LNCaP clone FGC (cell line): ENCODE measurements around the gene TREX2.

Experiments used
- DNase-seq: peaks from one replicate; pipeline ENCODE4 v3.0.0-alpha.2; 2011; ENCODE audit warnings: low read depth
- H3K4me3 ChIP-seq: 2 replicates; pipeline ENCODE4 v1.5.1; 2011; ENCODE audit warnings: mild to moderate bottlenecking, low read depth, low read length, control low read depth
- CTCF ChIP-seq: IDR thresholded peaks from 2 replicates; pipeline ENCODE4 v1.5.1; 2012; ENCODE audit warnings: mild to moderate bottlenecking; ENCODE audit not compliant: control insufficient read depth, insufficient read depth; ENCODE audit errors: extremely low read depth

TREX2 gene, protein sequence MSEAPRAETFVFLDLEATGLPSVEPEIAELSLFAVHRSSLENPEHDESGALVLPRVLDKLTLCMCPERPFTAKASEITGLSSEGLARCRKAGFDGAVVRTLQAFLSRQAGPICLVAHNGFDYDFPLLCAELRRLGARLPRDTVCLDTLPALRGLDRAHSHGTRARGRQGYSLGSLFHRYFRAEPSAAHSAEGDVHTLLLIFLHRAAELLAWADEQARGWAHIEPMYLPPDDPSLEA

GRCh38 chrX:153445856-153446635 is at the start of gene TREX2:
TREX2 (minus strand) TSS chrX:153446056; CDS start chrX:153445430, 626 bp downstream.
- no peak for TF ChIP-seq CTCF
- no peak for DNase-seq
- no peak within 1 kb of the TSS for H3K4me3 ChIP-seq

GRCh38 chrX:153495362-153495751 is 49.5 kb upstream of the TREX2 start:
- H3K4me3 ChIP-seq: no peak overlapping the region
- no peak for DNase-seq
- no peak for TF ChIP-seq CTCF

- no peak within 1 kb of the TSS for H3K4me3 ChIP-seq
- DNase-seq: no peak
- no peak for TF ChIP-seq CTCF
Observed at GRCh38 chrX:153494541-153495361, 48.9 kb upstream of the TREX2 start, which contains the start of gene BGN. BGN (plus strand) TSS chrX:153494980; CDS start chrX:153504632, 9,652 bp downstream.

DNA sequence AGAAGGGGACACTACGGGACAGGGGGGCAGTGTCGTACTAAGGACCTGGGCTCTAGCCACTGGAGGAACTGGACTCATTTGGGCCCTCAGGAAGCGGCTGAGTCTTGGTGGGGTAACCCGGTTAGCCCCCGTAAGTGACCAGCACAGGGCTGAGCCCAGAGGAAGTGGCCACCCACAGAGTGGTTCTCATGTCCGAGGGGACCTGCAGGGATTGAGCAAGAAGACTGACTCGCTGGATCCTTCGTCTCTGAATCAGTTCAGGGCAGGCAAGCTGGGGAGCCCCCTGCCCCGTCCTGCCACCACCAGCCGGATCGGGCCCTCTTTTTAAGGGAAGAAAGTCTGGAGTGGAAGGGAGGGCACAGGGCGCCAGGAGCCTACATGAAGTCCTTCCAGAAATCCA is 48.2 kb upstream of the TREX2 start:
- no peak overlapping the region for H3K4me3 ChIP-seq
- TF ChIP-seq CTCF: no peak

GRCh38 chrX:153493085-153493484 is 47.2 kb upstream of the TREX2 start:
- no peak for DNase-seq
- no peak for TF ChIP-seq CTCF
- H3K4me3 ChIP-seq: no peak overlapping the region

More for the DNA sequence above, 48.2 kb upstream of the TREX2 start:
- no peak for DNase-seq

- no peak for TF ChIP-seq CTCF
- H3K4me3 ChIP-seq: no peak overlapping the region
- DNase-seq: no peak
Observed at GRCh38 chrX:153492543-153492942, 46.7 kb upstream of the TREX2 start.
